Measurements from ENCODE around the gene DISP2.

The DISP2 gene

DNA sequence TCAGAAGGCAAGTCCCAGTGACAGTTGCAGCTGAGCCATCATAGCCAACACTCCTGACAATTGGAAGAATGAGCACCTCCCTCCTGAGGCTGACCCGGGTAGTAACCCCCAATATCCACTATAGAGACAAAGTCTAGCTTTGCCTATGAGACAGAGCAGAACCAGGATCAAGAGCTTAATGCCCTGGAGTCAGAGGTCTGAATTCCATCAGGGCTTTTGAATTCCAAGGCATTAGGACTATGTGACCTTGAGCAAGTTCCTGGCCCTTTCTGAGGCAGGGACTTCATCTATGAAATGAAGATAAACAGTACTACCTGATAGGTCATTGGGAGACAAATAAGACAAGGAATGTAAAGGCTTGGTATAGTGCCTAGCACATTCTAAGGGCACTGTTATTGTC lies 37.6 kb upstream of the DISP2 start:
- H3K4me3 Mint-ChIP-seq: no peak overlapping the region
- peaks cover 45% of the 10 kb centered on the region for H3K27me3 Mint-ChIP-seq (ENCODE audit: low read depth)
- no peak overlapping the region for H3K27ac Mint-ChIP-seq
- peaks cover 4% of the 10 kb centered on the region for H3K36me3 Mint-ChIP-seq (ENCODE audit: low read depth)
- H3K4me1 Mint-ChIP-seq: peaks cover 26% of the 10 kb centered on the region
- TF ChIP-seq, protein P1, sequence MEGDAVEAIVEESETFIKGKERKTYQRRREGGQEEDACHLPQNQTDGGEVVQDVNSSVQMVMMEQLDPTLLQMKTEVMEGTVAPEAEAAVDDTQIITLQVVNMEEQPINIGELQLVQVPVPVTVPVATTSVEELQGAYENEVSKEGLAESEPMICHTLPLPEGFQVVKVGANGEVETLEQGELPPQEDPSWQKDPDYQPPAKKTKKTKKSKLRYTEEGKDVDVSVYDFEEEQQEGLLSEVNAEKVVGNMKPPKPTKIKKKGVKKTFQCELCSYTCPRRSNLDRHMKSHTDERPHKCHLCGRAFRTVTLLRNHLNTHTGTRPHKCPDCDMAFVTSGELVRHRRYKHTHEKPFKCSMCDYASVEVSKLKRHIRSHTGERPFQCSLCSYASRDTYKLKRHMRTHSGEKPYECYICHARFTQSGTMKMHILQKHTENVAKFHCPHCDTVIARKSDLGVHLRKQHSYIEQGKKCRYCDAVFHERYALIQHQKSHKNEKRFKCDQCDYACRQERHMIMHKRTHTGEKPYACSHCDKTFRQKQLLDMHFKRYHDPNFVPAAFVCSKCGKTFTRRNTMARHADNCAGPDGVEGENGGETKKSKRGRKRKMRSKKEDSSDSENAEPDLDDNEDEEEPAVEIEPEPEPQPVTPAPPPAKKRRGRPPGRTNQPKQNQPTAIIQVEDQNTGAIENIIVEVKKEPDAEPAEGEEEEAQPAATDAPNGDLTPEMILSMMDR (IDR thresholded peaks at IDR 0.05; ENCODE audit: unreplicated experiment in 3 of 3): no peak
- no peaks in the 10 kb centered on the region for H3K9me3 Mint-ChIP-seq

- H3K27ac Mint-ChIP-seq: peak overlapping the region in 1 of 3 experiments; percentile 37
- peaks cover 5% of the 10 kb centered on the region for H3K36me3 Mint-ChIP-seq (ENCODE audit: low read depth)
- peaks cover 40% of the 10 kb centered on the region for H3K27me3 Mint-ChIP-seq (ENCODE audit: low read depth)
- TF ChIP-seq, protein P1 (IDR thresholded peaks at IDR 0.05; ENCODE audit: unreplicated experiment in 3 of 3): peak; percentile 86 to 91 (median 91)
- peak overlapping the region; percentile 36 to 70 (median 37) for H3K4me3 Mint-ChIP-seq
- H3K9me3 Mint-ChIP-seq: no peaks in the 10 kb centered on the region
- H3K4me1 Mint-ChIP-seq: peaks cover 29% of the 10 kb centered on the region
Measured at GRCh38 chr15:40320931-40321371, 37.1 kb upstream of the DISP2 start.

GRCh38 chr15:40322531-40323238 lies 35.3 kb upstream of the DISP2 start:
- peaks cover 5% of the 10 kb centered on the region for H3K36me3 Mint-ChIP-seq (ENCODE audit: low read depth)
- peak overlapping the region; percentile 74 to 80 (median 76) for H3K4me3 Mint-ChIP-seq
- H3K4me1 Mint-ChIP-seq: peaks cover 46% of the 10 kb centered on the region
- peaks cover 31% of the 10 kb centered on the region for H3K27me3 Mint-ChIP-seq (ENCODE audit: low read depth)
- peak overlapping the region in 2 of 3 experiments; percentile 20 to 55 for H3K27ac Mint-ChIP-seq
- TF ChIP-seq, protein P1 (IDR thresholded peaks at IDR 0.05; ENCODE audit: unreplicated experiment in 3 of 3): no peak
- no peaks in the 10 kb centered on the region for H3K9me3 Mint-ChIP-seq

GRCh38 chr15:40323239-40323952 lies 34.6 kb upstream of the DISP2 start, which contains the start of gene INAFM2:
INAFM2 (plus strand) TSS chr15:40323692; CDS start chr15:40324056, 364 bp downstream.
- Mint-ChIP-seq H3K27ac (peak within 1 kb of the TSS in 2 of 3 experiments; percentile 20 to 55), H3K9me3 (no peaks in the 10 kb centered on the region), H3K4me1 (peaks cover 53% of the 10 kb centered on the region), H3K4me3 (peak within 1 kb of the TSS; percentile 81 to 90 (median 89)), H3K36me3 (ENCODE audit: low read depth) (peaks cover 5% of the 10 kb centered on the region), H3K27me3 (ENCODE audit: low read depth) (peaks cover 31% of the 10 kb centered on the region)
- TF ChIP-seq, protein P1 (IDR thresholded peaks at IDR 0.05; ENCODE audit: unreplicated experiment in 3 of 3): peak; percentile 68 to 82 (median 73)

GRCh38 chr15:40323953-40324937 lies 33.8 kb upstream of the DISP2 start:
- Mint-ChIP-seq H3K4me3 (peak overlapping the region; percentile 81 to 90 (median 89)), H3K27ac (peak overlapping the region in 1 of 3 experiments; percentile 45), H3K27me3 (ENCODE audit: low read depth) (peaks cover 35% of the 10 kb centered on the region), H3K9me3 (no peaks in the 10 kb centered on the region), H3K36me3 (ENCODE audit: low read depth) (peaks cover 5% of the 10 kb centered on the region), H3K4me1 (peaks cover 61% of the 10 kb centered on the region)
- TF ChIP-seq, protein P1 (IDR thresholded peaks at IDR 0.05; ENCODE audit: unreplicated experiment in 3 of 3): no peak
